Activated T-helper 2 cell treated with anti-CD3 and anti-CD28 coated beads, Interferon-gamma antibody, Interleukin-2, Interleukin-4, amounts not matched to agents 10 μg/mL and 5 μg/mL and 100 μg/mL, durations not matched to agents 14 hours and 24 hours and 36 hours (primary cell): ENCODE results near the gene BASP1. TPM values are rescaled to one million over a fixed set of nuclear protein-coding genes. Genes with fewer than 3 reads are reported as not detected.
"Not testable (repeated sequence)": the region's sequence is repeated elsewhere in the genome, so short reads cannot be mapped to it uniquely, and the experiment has no call there.

Experiments
- DNase-seq: peaks from one replicate; pipeline ENCODE4 v3.0.0; 2021; ENCODE audit warnings: low spot score
- H3K27ac Mint-ChIP-seq: one replicate; pipeline ENCODE4 v1.8.0; 2021; ENCODE audit warnings: mixed read lengths
- H3K27me3 Mint-ChIP-seq: one replicate; pipeline ENCODE4 v1.8.0; 2021; ENCODE audit warnings: low read depth, mixed read lengths
- H3K36me3 Mint-ChIP-seq: one replicate; pipeline ENCODE4 v1.8.0; 2021; ENCODE audit warnings: low read depth, mixed read lengths
- H3K4me1 Mint-ChIP-seq: one replicate; pipeline ENCODE4 v1.8.0; 2021; ENCODE audit warnings: low read depth, mixed read lengths
- H3K4me3 Mint-ChIP-seq: one replicate; pipeline ENCODE4 v1.8.0; 2021; ENCODE audit warnings: low read depth, mild to moderate bottlenecking, moderate library complexity, mixed read lengths
- H3K9me3 Mint-ChIP-seq: one replicate; pipeline ENCODE4 v1.8.0; 2021; ENCODE audit warnings: mixed read lengths
- intact Hi-C: fragments of 100-400 bp; cut with micrococcal nuclease; formaldehyde crosslinking; loops from one replicate; pipeline ENCODE4 v1.15.1; 2023
- total RNA-seq: library from RNA; stranded (reverse); gene quantifications from 2 replicates; pipeline ENCODE4 v1.2.3, GENCODE V29; 2022

The BASP1 gene
- total RNA-seq, 1 donor from 2014 or later, result 0.73 TPM

DNA sequence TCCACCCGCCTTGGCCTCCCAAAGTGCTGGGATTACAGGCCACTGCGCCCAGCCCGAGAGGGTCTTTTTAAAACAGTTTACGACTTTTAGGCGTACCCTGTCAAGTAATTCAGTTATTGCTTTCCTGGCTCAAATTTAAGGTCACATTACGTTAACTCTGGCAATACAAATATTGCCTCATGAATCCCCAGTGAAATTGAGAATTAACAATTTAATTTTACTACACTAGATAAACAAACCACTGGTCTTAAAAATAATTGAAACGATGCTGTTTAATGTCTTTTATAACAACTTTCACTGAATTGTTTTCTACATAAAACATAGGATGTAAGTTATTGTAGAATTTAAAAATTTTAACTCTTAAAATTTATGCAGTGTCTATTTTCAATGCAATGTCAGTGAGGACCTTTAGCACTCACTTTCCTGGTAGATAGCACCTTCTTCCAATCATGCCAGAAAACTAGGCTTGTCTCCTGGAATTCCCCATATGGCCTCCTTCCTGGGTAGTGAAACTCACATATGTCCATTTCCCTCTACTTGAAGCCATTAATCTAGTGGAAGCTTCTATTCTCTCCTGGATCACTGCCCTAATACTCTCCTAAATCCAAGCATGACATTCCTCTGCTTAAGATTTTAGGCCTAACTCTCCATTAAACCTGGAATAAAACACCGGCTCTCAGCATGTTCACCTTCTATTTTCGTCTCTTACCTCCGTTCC, 13.5 kb downstream of the BASP1 start:
- no peak overlapping the region for H3K27ac Mint-ChIP-seq

DNA sequence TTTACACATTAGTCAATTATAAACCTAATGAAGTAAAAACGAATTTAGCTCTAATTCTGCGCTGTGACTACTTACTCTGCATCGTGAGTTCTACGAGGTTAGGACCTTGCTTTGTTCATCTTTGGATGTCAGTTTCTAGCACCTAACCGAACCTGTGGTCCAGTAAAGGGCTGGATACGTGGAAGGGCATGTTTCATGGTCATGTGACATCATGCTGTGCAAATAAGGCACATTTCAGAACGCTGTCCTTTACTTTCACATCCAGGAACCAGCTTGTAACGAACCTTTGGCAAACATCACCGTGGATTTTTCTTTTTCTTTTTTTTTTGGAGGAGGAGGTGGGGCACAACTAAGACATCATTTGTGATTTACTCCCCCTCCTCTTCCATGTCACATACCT, 15.0 kb downstream of the BASP1 start:
- Mint-ChIP-seq H3K9me3 (no peaks in the 10 kb centered on the region), H3K4me1 (peaks cover 11% of the 10 kb centered on the region), H3K27me3 (no peaks in the 10 kb centered on the region), H3K36me3 (no peaks in the 10 kb centered on the region), H3K4me3 (no peak overlapping the region), H3K27ac (no peak overlapping the region)
- intact Hi-C loops, result no loop called here
- no peak for DNase-seq

More for the DNA sequence above, 13.5 kb downstream of the BASP1 start:
- Mint-ChIP-seq H3K27me3 (no peaks in the 10 kb centered on the region), H3K9me3 (no peaks in the 10 kb centered on the region), H3K36me3 (no peaks in the 10 kb centered on the region), H3K4me1 (peaks cover 11% of the 10 kb centered on the region), H3K4me3 (no peak overlapping the region)
- no peak for DNase-seq
- intact Hi-C loops, result no loop called here

DNA sequence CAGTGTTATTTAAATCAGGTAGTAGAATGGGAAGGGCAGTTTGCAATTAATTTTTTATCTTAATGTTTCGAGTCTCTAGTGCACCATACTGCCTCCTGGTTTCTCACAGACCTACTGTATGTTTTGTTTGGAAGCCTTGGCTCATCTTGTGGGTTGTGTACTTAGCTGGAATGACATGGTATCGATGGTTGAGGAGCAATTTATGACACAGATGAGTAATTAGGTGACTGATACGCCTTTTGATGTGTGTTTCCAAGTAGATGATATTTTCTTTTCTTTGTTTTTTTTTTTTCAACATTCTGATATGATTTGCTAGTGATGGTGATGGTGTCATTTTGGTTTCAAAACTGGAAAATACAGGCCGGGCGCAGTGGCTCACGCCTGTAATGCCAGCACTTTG, 16.1 kb downstream of the BASP1 start:
- intact Hi-C loops, result no loop called here
- no peaks in the 10 kb centered on the region for H3K9me3 Mint-ChIP-seq
- DNase-seq, result no peak
- no peaks in the 10 kb centered on the region for H3K36me3 Mint-ChIP-seq
- no peaks in the 10 kb centered on the region for H3K27me3 Mint-ChIP-seq
- H3K27ac Mint-ChIP-seq, result no peak overlapping the region
- no peak overlapping the region for H3K4me3 Mint-ChIP-seq
- peaks cover 7% of the 10 kb centered on the region for H3K4me1 Mint-ChIP-seq

DNA sequence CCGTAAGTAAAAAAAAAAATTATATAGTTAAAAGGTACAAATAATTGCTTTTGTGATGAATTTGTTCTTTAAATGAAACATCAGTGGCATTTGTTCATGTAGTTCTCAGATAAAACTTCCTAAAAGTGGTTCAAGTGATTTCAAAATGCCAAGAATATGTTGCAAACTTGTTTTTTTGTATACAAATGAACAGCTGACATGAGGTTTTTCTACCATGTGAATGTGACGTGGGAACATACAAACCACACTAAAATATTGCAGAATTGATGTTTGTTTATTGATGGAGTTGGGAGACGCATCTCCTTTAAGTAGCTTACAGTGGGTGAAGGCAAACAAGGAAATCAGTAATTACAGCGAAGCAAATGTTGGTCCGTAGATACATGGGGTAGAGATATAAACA, 16.9 kb downstream of the BASP1 start:
- intact Hi-C loops, result no loop called here
- Mint-ChIP-seq H3K27ac (no peak overlapping the region), H3K4me1 (no peaks in the 10 kb centered on the region), H3K9me3 (no peaks in the 10 kb centered on the region), H3K27me3 (no peaks in the 10 kb centered on the region), H3K36me3 (no peaks in the 10 kb centered on the region), H3K4me3 (no peak overlapping the region)
- DNase-seq, result no peak

DNA sequence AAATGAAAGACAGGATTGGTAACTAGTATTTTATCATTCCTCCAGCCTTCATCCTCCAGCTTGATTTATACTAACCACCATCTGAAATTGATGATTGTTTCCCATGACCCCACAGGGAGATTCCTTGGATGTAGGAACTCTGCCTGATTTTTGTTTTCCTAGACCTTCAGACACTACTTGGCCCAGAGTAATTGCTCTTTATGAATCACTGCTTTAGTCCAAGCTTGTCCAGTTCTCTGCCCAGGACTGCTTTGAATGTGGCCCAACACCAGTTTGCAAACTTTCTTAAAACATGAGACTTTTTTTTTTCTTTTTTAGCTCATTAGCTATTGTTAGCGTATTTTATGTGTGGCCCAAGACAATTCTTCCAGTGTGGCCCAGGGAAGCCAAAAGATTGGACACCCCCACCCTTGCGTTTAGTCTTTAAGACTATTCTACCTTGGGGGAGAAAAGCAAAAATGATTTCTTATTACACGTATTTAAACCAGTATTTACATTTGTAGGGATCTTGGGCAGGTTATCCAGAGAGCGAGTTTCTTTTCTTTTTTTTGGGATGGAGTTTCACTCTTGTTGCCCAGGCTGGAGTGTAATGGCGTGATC, 18.4 kb downstream of the BASP1 start:
- H3K4me3 Mint-ChIP-seq, result no peak overlapping the region
- H3K36me3 Mint-ChIP-seq, result no peaks in the 10 kb centered on the region
- no peaks in the 10 kb centered on the region for H3K27me3 Mint-ChIP-seq
- no peak overlapping the region for H3K27ac Mint-ChIP-seq
- no peaks in the 10 kb centered on the region for H3K4me1 Mint-ChIP-seq
- intact Hi-C loops, result no loop called here
- DNase-seq, result no peak
- H3K9me3 Mint-ChIP-seq, result no peaks in the 10 kb centered on the region

DNA sequence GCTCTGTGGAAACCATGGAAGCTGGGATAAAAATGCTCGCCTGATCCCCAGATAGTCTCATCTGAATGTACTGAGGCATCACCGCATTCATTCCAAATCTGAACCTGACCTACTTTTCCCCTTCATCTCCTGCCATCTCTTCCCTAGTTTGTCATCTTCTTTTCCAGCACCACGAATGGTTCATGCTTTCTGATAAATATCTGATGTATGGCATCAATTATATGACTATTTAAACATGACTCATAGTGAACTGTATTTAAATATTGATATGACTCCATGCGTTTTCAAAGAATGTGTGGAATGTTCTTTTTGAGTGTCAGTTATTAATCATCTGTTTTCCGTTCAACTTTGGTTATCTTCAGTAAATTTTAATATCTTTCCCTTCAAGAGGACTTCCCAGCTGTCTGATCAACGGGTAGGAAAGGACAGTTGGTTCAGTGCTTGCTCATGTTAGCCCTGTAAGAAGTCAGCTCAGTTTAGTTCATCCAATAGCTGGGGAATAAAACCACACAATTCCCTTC, 21.1 kb downstream of the BASP1 start:
- H3K4me1 Mint-ChIP-seq, result no peaks in the 10 kb centered on the region
- H3K9me3 Mint-ChIP-seq, result no peaks in the 10 kb centered on the region
- intact Hi-C loops, result no loop called here
- H3K4me3 Mint-ChIP-seq, result no peak overlapping the region
- no peaks in the 10 kb centered on the region for H3K27me3 Mint-ChIP-seq
- no peaks in the 10 kb centered on the region for H3K36me3 Mint-ChIP-seq
- no peak for DNase-seq
- no peak overlapping the region for H3K27ac Mint-ChIP-seq

DNA sequence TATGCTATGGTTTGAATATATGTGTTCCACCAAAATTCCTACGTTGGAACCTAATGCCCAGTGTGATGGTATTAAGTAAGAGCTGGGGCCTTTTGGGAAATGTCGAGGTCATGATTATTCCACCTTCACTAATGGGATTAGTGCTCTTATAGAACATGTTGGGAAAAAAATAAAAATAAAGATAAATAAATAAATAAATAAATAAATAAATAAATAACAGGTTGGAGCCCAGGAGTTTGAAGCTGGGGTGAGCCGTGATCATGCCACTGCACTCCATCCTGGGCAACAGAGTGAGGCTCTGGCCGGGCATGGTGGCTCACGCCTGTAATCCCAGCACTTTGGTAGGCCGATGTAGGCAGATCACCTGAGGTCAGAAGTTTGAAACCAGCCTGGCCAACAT, 22.5 kb downstream of the BASP1 start:
- intact Hi-C loops, result no loop called here
- DNase-seq, result no peak
- Mint-ChIP-seq H3K36me3 (no peaks in the 10 kb centered on the region), H3K4me1 (no peaks in the 10 kb centered on the region), H3K27me3 (no peaks in the 10 kb centered on the region), H3K9me3 (no peaks in the 10 kb centered on the region), H3K4me3 (no peak overlapping the region), H3K27ac (no peak overlapping the region)

DNA sequence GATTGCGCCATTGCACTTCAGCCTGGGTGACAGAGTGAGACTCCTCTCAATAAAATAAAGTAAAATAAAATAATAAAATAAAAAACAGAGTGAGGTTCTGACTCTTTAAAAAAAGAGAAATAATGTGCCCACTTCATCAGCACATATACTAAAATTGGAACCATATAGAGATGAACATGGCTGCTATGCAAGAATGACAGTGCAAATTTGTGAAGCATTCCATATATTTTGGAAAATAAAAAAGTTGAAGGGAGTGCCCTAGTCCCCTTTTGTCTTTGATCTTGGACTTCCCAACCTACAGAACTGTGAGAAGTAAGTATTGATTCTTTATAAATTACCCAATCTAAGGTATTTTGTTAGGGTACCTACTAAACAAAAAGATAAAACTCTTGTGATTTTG, 23.1 kb downstream of the BASP1 start:
- Mint-ChIP-seq H3K4me3 (no peak overlapping the region), H3K27ac (no peak overlapping the region), H3K9me3 (no peaks in the 10 kb centered on the region), H3K36me3 (no peaks in the 10 kb centered on the region), H3K27me3 (no peaks in the 10 kb centered on the region), H3K4me1 (no peaks in the 10 kb centered on the region)
- intact Hi-C loops, result no loop called here
- no peak for DNase-seq

DNA sequence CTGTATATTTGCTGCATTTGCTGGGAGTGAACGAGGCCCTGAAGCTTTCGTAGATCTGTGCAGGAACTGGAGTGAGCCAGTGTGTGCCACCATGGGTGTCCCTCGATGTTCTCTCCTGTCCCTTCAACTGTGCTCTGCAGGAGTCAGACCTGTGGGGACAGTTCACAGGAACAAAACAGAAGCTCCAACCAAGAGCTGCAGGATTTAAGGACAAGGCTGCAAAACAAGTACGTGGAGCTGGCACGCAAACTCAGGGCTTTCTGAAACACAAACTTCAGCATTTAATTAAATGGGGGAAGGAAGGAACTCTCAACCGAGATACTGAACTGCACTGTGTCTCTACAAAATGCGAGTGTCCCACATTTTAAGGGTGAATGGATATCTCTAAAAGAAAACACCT, 24.2 kb downstream of the BASP1 start:
- Mint-ChIP-seq H3K9me3 (peaks cover 4% of the 10 kb centered on the region), H3K36me3 (no peaks in the 10 kb centered on the region), H3K27ac (no peak overlapping the region), H3K4me1 (no peaks in the 10 kb centered on the region), H3K27me3 (no peaks in the 10 kb centered on the region), H3K4me3 (no peak overlapping the region)
- intact Hi-C loops, result no loop called here
- no peak for DNase-seq

DNA sequence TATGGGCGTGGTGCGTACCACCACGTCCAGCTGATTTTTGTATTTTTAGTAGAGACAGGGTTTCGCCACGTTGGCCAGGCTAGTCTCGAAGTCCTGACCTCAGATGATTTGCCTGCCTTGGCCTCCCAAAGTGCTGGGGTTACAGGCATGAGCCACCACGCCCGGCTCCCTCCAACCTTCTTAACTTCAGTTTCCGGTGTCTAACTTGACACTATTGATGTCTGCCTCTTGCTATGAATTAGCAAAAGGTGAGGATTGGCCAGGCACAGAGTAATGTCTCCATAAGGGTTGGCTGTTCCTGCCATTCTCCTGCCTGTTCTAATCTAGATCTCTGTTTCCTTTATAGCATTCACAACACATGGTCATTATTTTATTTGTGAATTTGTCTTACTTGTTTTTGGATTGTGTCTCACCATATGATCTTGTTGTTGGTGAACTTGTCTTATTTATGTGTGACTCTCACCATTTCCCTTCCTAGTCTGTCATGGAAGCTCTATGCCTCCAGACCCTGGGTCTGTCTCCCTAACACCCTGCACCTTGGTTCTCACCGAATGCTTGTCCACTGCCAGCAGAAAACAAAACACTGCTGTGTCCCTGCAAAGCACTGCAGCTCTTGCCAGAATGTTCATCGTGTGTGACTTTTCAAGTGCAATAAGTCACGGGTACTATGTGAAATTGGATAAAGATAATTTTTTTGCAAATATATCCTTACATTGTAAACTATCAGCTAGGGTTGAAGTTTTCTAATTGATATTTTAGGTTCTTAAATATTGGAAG, 26.0 kb downstream of the BASP1 start:
- H3K27ac Mint-ChIP-seq, result no peak overlapping the region
- no peaks in the 10 kb centered on the region for H3K4me1 Mint-ChIP-seq
- H3K27me3 Mint-ChIP-seq, result no peaks in the 10 kb centered on the region
- intact Hi-C loops, result no loop called here
- H3K4me3 Mint-ChIP-seq, result no peak overlapping the region
- peaks cover 4% of the 10 kb centered on the region for H3K9me3 Mint-ChIP-seq
- DNase-seq, result no peak
- no peaks in the 10 kb centered on the region for H3K36me3 Mint-ChIP-seq

DNA sequence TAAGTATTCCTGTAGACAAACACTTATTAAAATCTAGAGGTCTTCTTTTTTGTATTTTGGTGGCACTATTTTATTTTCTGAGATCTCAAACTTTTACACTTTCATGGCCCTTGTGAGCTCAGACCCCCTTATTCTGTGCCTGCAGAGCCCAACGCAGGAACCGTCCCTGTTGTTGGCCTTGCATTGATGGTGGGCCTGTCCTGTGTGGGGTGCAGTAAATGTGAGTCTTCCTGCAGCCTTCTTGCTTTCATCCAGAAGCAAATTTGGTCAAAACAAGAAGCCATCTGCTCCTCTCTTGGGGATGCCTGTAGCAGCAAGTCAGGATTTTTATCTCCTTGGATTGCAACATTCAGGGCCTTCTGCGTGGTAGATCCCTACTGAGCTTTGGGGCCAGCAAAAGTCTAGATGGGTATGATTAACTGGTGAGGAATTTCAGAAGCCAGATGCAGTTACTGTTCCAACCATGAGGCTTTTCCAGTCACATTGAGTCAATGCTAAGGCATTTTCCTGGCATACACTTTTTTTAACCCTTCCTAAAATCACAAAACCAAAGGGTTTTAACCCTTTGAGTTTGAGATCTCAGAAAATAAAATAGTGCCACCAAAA, 31.7 kb downstream of the BASP1 start:
- no peak overlapping the region for H3K4me3 Mint-ChIP-seq
- no peaks in the 10 kb centered on the region for H3K27me3 Mint-ChIP-seq
- H3K9me3 Mint-ChIP-seq, result peaks cover 4% of the 10 kb centered on the region
- no peaks in the 10 kb centered on the region for H3K36me3 Mint-ChIP-seq
- DNase-seq, result no peak
- no peak overlapping the region for H3K27ac Mint-ChIP-seq
- no peaks in the 10 kb centered on the region for H3K4me1 Mint-ChIP-seq
- intact Hi-C loops, result no loop called here

DNA sequence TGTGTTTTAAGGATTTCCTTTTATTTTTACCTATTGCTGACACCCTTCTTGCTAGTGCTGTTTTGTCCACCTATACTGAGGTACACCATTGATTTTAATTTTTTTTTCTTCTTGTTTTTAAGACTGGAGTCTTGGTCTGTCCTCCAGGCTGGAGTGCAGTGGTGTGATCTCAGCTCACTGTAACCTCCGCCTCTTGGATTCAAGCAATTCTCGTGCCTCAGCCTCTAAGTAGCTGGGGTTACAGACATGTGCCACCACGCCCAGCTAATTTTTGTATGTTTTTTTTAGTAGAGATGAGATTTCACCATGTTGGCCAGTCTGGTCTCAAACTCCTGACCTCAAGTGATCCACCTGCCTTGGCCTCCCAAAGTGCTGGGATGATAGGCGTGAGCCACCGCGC, 32.4 kb downstream of the BASP1 start:
- H3K9me3 Mint-ChIP-seq, H3K36me3 Mint-ChIP-seq, H3K27me3 Mint-ChIP-seq, H3K4me3 Mint-ChIP-seq, DNase-seq, intact Hi-C loops, H3K27ac Mint-ChIP-seq, H3K4me1 Mint-ChIP-seq: not testable (repeated sequence)

DNA sequence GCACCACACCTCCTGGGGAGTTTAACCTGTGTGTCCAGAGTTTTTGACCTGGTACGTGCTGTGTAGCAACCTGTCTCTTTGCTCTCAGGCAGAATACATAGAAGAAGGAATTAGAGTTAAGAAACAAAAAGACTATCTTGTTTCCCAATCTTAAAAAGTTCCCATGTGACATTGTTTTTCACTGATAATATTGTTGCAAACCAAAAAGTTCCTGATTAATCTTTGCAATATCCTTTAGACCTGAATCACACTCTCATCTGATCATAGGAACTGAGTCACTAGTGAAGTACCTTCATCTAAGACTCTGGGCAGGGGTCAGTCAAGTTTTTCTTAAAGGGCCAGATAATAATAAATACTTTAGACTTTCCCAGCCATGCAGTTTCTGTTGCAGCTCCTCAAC, 35.1 kb downstream of the BASP1 start:
- Mint-ChIP-seq H3K27ac (no peak overlapping the region), H3K4me1 (no peaks in the 10 kb centered on the region), H3K4me3 (no peak overlapping the region), H3K9me3 (no peaks in the 10 kb centered on the region), H3K27me3 (no peaks in the 10 kb centered on the region), H3K36me3 (no peaks in the 10 kb centered on the region)
- intact Hi-C loops, result no loop called here
- DNase-seq, result no peak
